Stimulated activated CD4-positive, alpha-beta T cell treated with anti-CD3 and anti-CD28 coated beads, TNF-alpha, amount 100 ng/mL, for 4 hours (primary cell): ENCODE measurements around the gene ADAT1.

Experiments used
- DNase-seq, 3 experiments: peaks; one replicate each; pipeline ENCODE4 v3.0.0-alpha.2; 2020; ENCODE audit warnings: low read depth in 3 of 3

Gene ADAT1, protein sequence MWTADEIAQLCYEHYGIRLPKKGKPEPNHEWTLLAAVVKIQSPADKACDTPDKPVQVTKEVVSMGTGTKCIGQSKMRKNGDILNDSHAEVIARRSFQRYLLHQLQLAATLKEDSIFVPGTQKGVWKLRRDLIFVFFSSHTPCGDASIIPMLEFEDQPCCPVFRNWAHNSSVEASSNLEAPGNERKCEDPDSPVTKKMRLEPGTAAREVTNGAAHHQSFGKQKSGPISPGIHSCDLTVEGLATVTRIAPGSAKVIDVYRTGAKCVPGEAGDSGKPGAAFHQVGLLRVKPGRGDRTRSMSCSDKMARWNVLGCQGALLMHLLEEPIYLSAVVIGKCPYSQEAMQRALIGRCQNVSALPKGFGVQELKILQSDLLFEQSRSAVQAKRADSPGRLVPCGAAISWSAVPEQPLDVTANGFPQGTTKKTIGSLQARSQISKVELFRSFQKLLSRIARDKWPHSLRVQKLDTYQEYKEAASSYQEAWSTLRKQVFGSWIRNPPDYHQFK

DNA sequence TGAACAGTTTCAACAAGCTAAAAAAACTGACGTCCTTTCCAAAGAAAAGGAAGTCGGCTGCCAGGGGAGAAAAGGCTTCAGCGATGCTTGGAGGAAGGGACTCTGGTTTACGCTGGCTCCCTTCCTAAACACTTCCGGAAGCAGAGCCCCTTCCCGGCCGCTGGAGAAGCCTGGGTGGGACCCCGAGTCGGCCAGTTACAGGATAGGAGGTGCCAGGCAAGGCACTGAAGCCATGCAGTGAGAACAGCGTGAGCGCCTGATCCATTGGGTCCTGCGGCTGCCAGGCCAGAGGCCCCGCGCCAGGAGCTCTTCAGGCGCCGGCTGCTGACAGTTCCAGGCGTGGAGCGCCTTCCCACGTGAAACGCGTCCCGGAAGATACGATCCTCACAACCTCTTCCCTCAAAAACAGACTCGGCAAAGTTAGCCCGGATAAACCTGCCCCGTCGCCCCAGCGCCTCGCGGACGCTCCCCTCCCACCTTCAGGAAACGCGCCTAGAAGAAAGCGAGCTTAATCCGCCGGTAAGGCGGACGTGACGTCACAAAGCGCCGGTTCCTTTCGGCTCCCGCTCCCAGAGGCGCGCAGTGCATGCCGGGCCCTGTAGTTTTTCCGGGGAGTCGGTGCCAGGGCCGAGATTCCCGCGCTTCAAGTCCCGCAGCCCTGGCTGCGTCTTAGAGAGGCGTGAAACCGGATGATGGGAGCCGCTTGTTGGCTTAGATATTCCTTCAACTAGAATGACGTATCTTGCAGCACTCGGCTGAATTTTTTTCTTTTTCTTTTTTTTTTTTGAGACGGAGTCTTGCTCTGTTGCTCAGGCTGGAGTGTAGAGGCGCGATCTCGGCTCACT, at the start of gene ADAT1:
Gene ADAT1, minus strand, starts transcription at position 521 of the 845 bp plus-strand sequence. CDS start 2,482 bp downstream, outside the sequence.
- DNase-seq: peak; percentile 90 to 94 (median 93)

DNA sequence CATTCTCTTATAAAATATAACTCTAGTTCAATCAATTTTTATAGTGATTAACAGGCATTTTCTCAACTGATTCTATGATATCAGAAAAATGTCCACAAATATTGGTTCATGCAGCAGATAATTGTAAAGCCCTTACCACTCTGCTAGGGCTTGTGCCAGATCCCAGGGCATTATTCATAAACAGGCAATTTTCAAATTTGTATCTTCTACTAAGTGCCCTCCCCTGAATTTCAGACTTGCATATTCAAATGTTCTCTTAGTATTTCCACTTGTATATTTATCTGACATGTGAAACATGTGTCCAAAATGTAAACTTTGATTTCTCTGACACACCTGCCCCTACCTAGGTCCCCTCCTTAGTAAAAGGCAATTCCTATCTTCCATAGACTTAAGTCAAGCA, 44.4 kb upstream of the ADAT1 start:
- no peak for DNase-seq

DNA sequence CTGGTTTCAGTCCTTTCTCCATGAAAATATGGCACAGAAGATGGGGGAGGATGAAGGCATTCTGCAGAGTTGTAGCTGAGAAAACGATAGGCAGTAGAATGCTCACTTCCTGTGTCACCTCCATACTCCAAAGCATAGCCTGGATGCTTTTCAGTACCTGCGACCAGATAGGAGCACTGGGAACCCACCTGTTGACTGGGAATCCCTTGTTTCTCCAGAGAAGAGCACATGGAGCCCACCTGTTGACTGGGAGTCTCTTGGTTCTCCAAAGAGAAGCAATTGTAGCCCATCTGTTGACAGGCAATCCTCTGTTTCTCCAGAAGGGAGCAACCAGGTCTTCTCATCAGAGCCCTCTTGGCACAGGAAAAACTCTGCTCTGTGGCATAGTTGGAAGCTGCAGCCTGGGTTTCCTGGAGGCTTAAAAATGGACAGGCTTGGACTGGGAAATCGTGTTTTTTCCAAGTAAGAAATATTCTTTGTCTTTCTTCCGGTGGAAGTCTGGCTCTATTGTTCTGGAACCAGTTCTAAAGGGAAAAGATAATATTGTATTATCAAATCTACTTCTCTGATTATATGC, 37.7 kb upstream of the ADAT1 start:
- no peak for DNase-seq

DNA sequence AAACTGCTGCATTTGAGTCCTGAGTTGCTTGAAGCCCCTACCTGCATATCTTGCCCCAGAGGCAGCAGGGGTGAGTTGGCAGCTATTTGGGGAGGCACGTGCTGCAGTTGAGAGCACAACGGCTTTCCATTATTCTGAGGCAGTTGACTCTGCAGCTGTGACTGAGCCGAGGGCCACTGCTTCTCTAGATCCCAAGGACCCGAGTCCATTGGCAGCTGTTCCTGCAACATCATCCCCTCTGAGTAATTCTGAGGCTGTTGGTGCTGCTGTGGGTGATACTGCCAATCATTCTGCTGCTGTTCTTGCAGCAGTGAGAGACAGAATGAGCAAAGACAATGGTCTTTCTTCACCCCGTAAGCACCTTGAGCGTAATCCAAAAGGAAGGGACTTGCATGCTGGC, 37.2 kb upstream of the ADAT1 start:
- DNase-seq: no peak

DNA sequence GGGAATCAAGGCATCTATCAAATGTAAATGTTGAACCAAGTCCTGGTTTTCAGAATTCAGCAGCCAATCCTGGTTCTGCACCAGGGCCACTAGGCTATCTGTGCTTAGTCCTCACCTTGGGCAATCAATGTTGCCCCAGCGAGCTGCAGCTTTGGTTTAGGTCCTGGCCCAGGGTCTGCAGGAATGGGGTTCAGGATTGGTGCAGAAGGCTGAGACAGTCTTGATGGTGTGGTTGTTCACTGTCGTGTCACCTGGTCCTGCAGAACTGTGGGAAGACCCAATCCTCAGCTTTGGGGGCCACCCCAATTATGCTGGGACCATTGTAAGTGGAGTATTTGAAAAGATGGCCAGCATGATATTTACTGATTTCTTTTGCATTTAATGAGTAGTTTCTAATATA, 35.1 kb upstream of the ADAT1 start:
- DNase-seq: no peak

DNA sequence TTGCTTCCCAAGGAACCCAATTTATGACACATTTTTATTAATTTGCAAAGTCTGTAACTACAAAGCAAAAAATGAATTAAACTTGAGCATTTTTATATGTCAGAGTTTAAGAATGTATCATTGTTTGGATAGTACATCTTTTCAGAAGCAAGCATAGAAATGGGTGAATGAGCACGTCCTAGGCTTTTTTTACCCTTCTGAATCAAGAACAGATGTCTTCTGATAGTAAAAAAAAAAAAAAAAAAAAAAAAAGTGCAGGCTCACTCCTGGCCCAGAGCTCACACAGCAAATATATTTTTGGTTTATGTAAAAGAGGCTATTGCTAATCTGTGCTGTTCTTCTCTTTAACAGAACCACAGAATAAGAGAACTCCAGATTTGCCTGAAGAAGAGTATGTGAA, 30.8 kb upstream of the ADAT1 start:
- DNase-seq: no peak

DNA sequence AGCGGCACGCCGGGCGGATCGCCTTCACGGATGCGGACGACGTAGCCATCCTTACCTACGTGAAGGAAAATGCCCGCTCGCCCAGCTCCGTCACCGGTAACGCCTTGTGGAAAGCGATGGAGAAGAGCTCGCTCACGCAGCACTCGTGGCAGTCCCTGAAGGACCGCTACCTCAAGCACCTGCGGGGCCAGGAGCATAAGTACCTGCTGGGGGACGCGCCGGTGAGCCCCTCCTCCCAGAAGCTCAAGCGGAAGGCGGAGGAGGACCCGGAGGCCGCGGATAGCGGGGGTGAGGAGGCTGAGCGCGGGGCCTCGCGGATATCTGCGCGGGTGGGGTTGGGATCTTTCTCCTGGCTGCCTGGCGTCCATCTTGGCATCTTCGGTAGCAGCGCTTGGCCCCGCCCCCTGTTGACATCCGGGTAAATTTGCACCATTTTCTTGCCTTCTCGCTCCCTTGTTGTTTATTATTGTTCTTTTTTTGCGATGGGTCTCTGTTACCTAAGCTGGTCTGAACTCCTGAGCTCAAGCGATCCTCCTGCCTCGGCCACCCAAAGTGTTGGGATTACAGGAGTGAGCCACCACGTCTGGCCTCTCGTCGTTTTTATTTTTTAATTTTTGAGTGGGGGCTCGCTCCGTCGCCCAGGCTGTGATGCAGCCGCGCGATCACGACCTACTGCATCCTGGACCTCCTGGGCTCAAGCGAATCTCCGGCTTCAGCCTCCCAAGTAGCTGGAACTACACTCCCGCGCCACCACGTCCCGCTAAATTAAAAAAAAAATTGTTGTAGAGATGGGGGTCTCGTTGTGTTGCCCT, 25.4 kb upstream of the ADAT1 start:
- peak; percentile 71 to 74 (median 74) for DNase-seq

DNA sequence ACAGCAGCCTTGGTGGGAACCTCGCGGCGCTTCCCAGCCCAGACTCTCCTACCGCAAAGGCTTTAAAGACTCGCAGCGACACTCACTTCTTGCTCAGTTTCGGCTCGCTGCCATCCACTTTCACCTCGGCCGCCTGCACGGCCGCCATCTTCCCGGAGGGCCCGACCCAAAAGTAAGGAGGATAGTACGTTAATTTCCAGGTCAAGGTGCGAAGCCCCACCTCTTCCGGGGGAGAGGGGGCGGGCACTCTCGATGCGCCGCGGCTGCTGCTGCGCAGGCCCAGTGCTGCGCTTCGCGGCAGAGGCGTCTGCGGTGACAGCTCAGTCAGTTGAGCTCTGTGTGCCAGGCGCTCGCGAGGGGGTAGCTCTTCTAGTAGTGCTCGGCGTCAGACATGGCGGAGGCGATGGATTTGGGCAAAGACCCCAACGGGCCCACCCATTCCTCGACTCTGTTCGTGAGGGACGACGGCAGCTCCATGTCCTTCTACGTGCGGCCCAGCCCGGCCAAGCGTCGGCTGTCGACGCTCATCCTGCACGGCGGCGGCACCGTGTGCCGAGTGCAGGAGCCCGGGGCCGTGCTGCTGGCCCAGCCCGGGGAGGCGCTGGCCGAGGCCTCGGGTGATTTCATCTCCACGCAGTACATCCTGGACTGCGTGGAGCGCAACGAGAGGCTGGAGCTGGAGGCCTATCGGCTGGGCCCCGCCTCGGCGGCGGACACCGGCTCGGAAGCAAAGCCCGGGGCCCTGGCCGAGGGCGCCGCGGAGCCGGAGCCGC, 24.6 kb upstream of the ADAT1 start, which contains the start of the genes KARS1 and TERF2IP:
Gene KARS1, minus strand, starts transcription at position 174 of the 773 bp plus-strand sequence. Its CDS starts 26 bp downstream, at position 148.
Gene TERF2IP, plus strand, starts transcription at position 282 of the 773 bp plus-strand sequence. Its CDS starts 110 bp downstream, at position 392.
- DNase-seq: peak; percentile 87 to 93 (median 89)

DNA sequence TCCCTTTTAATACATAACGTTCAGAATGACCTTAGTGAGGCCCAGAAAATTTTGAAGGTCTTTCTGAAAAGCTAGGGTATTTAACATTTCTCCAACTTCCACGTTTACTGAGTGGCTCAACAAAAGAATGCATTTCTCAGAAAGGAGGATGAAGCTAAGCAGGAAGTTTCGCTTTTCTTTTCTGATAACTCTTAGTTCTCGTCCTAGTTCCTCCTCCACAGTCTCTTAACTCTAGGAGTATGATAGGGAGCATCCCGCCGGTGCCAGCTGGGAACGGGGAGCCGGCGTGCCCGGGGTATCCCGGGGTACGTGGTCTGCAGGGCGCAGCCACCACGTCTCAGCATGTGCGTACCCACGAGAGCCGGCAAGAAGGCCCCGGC, 24.0 kb upstream of the ADAT1 start:
- DNase-seq: no peak

DNA sequence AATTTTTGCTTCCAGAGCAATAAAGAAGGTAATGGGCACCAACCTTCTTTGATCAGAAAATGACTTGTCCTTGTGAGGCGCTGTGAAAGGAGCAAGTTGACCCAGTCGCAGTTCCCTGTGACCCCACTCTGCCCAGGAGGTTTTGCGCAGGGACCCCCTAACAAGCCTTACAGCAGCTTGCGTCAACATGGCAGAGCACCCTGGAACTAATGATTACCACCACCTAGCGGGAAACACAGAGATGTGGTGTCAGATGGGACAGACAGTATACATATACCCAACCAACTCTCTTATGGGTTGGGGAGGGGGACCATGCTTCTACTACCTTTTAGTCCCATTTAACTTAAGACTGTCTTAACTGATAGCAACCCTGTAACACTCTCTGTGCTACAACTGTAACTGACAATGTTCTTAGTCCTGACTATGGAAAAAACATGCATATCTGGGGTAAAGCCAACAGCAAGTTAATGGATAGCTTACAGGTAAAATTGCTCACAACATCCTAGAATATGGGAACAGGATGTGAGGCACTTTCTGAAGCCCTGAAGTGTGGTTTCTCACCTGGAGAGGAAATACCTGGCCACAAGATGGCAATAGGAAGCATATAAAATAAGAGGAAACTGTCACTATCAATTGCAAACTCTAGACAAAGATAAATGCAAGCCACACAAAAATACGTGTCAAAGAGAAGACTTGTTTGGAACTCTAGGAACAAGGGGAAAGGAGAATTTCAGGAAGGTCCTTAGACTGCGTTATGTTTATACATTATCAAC, 21.3 kb upstream of the ADAT1 start:
- DNase-seq: no peak

DNA sequence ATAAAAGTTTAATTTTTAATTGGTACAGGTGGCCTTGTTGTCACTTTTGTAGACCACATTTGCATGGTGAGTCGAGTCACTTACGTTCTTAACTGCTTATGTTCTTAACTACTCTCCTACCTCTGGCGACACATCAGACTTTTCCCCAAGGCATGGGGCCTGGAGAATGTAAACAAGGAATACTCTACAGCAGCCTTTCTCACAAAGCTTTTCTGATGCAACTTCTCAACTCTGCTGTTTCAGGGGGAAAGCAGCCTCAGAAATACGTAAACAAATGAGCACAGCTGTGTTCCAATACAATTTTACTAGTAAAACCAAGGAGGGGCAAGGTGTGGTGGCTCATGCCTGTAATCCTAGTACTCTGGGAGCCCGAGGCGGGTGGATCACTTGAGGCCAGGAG, 17.5 kb upstream of the ADAT1 start:
- DNase-seq: no peak

DNA sequence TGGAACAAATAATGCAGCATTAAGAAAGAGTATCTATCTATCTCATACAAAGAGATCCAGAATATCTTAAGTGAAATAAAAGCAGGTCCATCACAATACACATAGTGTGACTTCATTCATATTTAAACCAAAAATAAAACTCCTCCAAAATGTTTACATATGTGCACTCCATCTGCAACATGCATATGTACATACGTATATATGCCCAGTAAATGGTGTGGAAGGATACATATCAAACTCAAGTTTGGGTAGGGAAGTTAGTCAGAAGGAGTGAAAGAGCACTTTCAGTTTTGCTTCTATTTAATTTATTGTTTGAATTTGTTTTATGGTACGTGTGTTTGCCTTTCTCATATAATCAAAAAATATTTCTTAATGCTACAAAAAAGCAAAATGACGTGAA, 12.0 kb upstream of the ADAT1 start:
- no peak for DNase-seq

DNA sequence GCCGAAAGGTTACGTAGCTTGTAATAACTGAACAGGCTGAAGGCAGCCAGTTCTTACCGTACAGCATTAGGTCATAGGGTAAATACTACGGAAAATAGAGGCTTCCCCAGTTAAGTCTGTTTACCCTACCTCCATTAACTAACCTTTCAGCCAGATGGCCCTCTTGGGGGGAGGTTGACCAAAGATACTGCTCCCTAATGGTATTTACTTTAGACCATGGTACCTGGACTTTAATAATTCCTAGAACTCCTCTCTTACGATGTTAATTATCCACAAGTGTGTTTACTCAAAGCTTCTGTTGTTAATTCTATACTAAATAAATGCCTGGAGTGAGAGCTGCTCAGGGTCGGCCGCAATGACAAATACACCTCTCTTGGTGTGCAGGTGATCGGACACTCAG, 9.8 kb upstream of the ADAT1 start:
- DNase-seq: no peak

DNA sequence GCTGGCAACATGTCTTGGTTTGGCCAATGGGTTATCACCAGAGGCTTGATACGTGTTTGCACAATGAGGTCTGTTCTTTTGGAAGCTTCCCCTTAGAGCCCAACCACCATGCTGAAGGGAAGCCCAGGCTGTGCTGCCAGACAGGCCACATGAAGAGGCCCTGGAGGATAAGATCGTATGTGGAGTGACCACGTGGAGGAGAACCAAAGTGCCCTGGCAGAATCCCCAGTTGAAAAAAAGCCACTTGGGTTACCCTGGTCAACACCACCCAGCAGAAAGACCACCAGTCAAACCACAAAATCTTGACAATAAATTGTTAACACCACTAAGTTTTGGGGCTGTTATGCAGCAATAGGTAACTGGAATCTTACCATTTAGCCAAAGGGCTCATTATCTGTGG, 7.0 kb upstream of the ADAT1 start:
- no peak for DNase-seq

DNA sequence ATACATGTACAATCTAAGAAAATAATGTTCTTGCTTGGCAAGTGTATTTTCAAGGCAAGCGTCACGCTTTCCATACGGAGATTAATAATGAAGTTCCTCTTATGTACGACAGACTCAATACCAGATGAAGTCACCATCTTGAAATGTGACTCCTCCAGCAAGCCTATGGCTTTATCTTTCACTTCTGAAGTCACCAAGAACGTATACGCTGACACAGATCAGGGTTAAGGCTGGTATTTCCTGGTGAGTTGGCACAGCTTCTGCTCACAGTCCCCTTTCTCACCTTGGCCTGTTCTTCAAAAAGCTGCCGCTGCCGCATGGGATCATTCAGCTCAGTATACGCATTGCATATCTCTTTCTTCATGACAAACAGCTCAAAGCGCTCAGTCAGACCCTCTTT, 6.1 kb upstream of the ADAT1 start:
- DNase-seq: no peak

DNA sequence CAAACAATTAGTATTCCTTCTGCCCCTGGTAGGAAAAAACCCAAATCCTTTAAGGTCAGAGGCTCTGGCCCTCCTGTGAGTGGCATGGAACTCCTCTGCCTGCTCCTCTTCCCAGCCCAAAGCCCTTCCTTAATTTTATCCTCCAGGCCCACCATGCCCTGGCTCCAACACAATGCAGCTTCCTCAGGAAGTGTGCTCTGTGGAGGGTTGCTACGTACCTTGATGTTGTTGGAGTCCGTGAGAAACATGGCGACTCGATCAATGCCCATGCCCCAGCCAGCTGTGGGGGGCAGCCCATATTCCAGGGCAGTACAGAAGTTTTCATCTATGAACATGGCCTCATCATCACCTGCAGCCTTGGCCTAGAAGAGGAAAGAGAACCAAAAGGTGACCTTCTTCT, 5.3 kb upstream of the ADAT1 start:
- no peak for DNase-seq

DNA sequence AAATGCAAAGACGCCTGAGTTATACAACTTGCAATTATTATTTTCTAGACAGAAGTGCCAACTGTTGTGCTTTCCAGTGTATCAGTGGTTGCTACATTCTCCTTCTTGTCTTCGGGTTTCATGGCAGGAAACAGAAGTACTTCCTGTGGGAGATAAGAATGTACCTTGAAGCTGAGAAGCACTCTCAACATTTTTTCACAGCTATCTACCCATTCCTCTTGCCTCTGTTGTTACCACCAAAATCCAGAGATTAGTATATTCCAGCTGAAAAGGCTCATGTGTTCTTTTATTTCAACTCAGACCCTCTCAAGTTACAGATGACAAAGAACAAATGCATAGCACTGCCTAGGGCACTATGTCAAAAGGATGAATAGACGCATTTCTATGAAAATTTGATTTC, 4.8 kb upstream of the ADAT1 start:
- DNase-seq: no peak

DNA sequence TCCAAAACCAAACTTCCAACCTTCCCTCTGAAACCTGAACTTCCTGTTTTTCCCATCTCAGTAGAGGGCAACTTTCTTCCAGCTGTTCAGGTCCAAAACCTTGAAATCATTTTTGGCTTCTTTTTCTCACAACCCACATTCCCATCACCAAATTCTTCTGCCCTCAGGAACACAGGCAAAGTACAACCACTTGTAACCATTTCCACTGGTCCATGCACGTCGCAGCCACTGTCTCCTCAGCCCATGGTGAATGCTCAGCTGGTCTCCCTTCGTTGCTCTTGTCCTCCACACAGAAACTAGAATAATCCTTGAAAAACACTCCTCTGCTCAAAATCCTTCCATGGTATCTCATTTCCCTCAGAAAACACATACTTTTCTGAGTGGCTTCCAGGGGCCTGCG, 3.7 kb upstream of the ADAT1 start:
- no peak for DNase-seq

DNA sequence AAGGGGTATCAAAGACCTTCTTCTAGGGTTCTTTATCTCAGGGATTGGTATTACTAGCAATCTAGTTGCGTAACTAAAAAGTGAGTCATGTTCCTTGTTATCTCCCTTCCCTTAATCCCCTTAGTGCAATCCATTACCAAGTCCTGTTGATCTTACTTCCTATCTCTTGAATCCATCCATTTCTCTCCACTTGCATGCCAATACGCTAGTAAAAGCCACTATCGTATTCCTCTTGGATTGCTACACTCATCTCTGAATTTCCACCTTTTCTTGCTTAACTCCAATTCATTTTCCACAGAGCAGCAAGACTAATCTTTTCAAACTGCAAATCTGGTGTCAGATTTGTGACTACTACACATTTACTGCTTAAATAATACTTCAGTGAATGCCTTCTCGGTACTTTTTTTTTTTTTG, 1.8 kb upstream of the ADAT1 start:
- DNase-seq: no peak

DNA sequence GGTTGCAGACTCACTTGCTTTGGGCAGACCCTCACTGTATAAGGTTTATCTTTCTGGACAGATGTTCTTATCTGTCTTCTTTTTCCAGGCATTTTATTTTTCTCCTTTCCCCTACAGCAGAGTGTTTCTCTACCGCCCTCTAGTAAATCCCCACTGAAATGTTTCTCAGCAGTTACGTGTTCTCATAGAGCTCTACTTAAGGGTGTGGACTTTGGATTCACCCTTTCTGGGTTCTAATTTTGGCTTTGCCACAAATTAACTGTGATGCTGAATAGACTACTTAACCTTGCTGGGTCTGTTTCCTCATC, 2.0 kb downstream of the ADAT1 start:
- no peak for DNase-seq
